GM19240 (cell line): ENCODE results near the gene EDNRB.
"Not testable (repeated sequence)": the region's sequence is repeated elsewhere in the genome, so short reads cannot be mapped to it uniquely, and the experiment has no call there.

Source experiments
- DNase-seq: peaks from one replicate; pipeline ENCODE4 v3.0.0; 2011; ENCODE audit warnings: low spot score; ENCODE audit not compliant: insufficient read length

The EDNRB gene

DNA sequence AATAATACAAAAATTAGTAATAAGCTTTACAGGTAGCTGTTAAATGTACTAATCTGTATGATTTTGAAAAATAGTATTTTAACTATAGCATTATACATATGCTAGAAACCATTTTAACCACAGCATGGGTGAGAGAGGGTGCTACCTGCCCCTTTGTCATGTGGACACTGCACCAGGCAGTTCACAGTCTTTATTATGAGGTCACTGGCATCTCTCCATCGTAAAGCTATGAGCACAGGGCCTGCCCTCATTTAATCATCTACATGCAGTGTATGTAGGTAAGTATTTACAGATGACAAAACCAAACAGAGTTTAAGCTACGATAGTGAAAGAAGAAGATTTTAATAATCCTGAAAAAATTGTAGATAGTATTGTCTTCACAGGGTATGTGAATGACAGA is 21.7 kb downstream of the EDNRB start:
- DNase-seq: no peak

DNA sequence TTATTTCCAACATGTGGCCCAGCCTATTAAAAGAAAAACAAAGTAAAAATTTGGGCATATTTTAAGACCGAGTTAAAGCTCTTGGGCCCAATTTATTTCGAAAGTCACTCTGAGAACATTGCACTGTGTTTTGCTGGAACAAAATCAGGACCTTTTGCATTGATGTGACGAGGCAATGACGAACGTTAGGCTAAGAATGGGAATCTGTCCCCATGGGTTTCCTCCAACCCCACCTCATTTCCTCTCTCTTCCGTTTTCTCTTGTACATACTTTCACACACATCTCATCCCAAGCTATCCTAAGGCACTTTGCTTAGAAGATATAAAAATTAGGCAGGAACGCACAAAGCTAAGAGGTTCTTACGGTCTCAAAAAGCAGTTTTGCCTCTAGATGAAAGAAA is 22.1 kb downstream of the EDNRB start:
- DNase-seq: no peak

DNA sequence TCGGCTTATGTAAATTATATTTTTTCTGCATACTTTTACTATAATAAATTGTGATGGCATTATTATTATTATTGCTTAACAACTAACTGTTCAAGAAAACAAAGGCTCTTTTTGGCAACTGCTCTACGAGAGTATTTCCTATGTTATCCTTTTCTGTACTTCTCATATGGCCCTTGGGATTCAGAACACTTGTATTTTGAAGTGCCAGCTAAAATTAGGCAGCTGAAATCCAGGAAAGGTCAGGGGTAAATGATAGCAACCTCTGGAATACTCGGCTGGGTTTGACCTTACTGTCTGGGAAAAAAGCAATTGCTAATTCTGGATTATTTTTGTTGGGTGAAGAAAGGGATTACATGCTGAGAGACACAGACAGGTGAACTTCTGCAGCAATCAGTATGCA is 23.9 kb downstream of the EDNRB start:
- no peak for DNase-seq

DNA sequence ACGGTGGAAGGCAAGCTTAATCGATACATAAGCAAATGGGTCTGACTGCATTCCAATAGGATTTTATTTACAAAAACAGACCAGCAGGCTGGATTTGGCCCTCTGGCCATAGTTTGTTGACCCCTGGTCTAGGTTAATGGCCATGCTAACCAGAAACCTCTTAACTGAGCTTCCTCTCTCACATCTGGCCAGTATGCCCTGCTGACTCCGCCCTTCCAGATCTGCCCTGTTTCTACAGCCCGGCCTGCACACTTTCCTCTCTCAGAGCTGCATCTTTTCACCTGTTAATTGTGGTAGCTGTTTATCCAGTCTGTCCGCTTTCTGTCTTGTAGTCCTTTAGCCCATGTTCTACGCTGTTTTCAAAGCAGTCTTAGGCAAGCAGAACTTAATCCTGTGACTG is 25.6 kb downstream of the EDNRB start:
- DNase-seq: no peak

DNA sequence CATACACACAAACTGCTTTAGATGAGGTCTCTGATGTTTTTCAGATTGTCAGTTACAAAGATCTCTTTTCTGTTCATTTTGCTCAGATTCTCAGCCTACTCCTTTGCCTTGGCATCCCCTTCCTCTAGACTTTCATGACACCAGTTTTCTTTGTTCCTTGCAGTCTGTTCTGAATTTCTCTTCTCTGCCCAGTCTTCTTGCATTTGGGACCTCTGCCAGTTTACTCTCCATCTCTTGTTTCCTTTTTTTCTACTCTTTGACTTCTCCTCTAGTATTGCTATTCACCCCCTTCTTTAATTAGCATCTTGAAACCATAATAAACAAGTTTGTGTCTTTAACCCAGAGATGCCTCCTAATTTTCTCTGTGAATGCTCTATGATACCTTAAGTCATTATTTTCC is 26.1 kb downstream of the EDNRB start:
- no peak for DNase-seq

DNA sequence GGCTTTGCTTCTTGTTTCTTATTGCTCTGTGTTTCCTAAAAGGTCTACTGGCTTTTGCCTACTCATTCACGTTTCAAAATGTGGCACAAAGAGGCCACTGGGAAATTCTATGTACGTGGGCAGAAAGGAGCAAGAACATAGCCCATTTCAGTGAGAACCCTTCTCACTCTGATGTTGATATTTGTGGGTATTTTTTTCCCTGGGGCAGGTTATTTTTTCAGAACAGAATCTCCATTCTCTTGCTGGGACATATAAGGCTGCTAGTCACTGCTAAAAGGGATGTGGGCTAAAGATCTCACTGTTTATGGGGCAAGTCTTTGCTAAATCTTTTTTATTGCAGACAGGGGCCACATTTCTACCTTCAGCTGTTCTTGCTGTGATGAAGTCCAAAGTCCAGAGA is 27.1 kb downstream of the EDNRB start:
- DNase-seq: no peak

DNA sequence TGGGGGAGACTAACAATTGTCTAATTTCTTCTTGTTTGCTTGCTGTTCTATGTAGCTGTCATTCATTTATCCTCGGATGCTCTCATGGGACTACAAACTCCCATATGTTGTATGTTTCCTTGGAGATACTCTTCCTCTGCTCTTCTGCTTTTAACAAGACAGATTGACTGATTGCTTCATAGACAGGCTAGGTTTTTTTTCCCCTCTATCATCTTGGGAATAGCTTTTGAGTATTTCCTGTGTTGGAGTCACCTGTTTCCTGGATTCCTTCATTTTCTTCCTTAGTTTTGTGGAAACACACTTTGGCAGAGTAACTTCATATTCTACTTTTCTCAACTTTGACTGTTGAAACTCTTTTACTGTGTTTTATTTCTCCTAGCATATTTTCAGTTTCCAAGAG is 27.6 kb downstream of the EDNRB start:
- DNase-seq: no peak

DNA sequence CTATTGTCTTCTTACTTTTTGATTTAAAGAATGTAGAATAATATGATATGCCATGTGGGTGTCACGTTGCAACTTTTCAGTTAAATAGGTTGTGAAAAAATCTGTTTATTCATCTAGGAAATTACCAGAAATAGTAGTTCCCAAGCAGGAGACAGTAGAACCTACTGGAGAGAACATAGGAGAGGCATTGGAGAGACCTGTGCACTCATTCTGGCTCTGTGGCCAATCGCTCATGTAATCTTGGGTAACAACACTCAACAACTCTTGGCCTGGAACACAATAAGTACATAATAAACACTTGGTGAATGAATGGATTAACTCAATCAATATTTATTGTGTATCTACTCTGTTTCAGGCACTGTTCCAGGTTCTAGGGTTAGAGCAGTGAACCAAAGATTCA is 35.3 kb downstream of the EDNRB start:
- no peak for DNase-seq

DNA sequence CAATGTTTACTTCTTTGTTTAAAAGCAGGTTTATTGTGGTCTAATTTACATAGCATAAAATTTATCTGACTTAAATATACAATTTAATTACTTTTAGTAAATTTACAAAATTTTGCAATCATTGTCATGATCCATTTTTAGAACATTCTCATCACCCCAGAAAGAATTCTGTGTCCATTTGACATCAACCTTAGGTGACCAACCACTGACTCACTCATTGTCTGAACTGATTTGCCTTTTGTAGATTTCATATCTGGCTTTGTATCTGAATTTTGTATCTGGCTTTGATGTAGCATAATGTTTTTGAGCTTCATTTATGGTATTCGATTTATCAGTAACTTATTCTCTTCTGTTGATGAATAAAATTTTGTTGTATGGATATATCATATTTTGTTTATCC is 40.4 kb downstream of the EDNRB start:
- no peak for DNase-seq

DNA sequence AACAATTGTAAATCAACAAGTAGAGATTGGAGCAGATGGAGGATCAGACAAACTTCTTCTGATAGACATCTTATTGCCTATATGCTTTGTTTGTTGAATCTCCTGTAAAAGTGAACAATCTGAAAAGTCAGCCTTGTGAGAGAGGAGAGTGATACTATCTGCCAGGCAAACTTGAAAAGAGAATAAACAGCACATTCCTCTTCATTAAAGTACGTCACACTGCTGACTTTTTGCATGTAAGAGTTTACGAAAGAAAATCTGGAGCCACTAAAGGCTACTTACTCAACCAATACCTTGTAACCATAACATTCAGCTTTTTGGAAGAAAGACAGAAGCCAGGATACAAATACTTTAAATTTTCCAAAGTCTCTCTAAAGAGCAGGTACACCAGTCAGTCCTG is 42.5 kb downstream of the EDNRB start:
- no peak for DNase-seq

DNA sequence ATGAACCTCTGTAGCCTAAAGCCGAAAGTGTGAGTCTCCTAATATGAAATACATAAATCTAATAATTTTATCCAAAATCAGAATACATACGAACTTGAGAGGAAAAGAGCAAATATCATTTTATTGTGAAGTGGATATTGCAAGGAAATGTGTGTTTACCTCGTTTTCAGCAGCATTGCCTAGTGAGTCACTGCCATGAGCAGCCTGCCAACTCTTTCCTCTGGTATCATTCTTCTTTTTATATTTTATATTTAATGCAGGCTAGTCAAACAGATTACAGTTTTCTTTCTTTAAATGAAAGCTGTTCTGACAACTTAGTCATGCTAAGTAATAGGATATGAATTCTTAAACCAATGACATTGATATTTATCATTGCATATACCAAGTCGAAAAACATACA is 44.2 kb downstream of the EDNRB start:
- no peak for DNase-seq

DNA sequence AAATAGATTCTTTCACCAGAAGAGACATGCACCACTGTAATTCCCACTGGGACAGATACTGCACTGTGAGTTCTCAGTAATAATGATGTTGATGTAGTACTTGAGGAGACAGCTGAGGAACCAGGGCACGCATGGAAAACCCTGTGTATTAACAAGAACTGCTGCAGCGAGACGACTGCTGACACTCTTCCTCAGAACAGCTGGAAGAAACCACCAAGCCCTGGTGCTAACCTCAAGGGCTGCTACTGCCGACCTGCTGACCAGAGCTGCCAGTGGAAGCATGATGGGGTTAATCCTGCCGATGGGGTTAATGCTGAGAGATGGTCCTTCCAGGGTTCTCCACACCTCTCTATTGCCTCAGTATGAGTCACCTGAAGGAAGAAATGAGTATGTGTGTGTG is 45.6 kb downstream of the EDNRB start:
- no peak for DNase-seq

DNA sequence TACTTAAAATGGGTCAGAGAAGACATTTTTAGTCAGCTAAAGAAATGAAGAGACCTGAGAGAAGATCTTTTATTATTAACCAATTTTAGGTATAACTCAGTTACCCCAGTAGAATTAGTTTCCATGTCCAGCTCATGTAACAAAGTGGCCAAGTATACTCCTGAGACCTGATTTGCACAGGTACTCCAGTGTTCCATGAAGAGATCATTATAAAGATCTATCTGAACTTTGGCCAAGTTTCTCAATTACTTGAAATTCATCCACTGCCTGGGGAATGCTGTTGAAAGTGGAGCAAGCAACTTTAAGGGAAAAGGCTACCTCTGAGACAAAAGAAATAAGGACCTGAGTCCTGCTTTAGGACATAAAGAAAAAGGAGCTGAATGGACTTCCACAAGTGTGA is 47.0 kb downstream of the EDNRB start:
- DNase-seq: no peak

DNA sequence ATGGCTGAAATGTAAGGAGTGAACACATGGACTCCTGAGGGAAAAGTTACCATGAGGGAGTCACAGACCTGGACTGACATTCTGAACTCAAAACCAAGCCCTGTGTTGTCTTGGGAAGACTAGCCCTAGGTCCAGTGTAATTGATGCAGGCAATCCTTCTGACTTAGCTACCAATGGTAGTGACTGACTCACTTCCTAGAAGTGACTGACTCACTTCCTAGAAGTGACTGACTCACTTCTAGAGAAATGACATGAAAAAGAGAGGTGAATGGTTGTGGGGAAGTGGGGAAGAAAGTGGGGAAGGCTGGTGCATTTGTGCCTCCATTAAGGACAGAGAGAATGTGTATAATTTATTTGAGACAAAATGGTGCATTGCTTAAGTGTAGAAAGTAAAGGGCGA is 49.9 kb downstream of the EDNRB start:
- DNase-seq: no peak

DNA sequence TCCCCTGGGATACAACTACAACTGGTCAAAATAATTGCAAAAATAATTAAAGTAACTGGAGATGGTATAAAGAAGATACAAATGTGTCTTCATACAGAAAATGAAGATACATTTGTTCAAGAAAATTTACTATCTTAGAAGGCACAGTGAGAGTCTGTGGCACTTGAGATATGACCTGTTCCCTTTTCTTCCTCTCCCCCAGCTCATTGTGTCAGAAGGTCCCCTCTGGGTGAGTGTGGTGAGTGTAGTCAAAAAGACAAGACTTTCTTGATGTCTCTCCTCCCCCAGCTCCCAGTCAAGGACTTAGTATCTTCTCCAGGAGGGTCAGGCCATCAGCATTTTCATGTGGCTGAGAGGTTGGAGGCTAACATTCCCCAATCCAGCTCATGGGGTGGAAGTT is 51.7 kb downstream of the EDNRB start:
- DNase-seq: no peak

DNA sequence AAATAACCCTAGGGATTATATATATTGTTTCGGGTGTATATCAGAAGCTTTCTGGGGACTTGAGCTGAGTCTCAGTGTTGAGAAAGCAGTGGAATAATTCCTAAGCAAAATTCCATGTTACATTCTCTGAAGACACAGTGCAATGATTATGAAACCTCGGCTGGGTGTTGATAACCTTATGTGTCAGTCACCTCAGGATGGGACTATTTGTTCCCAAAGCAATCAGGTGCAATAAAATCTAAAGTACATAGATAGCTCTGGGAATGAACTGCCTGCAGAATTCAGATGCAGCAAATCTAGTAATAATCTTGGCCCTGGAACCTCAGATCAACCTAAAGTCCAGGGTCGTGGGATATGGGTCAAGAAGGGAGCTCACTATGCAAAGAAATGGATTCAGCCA is 53.0 kb downstream of the EDNRB start:
- no peak for DNase-seq

DNA sequence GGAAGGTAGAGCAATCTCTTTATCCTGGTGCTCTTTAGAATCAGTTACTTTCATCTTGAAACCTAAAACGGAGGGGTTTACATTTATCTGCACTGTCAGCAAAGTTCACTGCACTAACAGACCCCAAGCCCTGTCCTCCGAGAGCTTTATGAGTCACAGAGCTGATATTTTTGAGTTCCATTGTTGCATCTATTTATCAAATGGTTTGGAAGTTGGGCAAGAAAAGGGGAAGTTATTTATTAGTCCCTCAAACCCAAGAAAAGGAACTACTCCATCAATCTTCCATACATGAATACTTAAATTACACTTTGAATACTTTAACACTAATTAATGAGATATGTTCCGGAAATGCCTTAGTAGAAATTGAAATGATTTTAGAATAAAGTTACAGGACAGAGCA is 55.5 kb downstream of the EDNRB start:
- no peak for DNase-seq

DNA sequence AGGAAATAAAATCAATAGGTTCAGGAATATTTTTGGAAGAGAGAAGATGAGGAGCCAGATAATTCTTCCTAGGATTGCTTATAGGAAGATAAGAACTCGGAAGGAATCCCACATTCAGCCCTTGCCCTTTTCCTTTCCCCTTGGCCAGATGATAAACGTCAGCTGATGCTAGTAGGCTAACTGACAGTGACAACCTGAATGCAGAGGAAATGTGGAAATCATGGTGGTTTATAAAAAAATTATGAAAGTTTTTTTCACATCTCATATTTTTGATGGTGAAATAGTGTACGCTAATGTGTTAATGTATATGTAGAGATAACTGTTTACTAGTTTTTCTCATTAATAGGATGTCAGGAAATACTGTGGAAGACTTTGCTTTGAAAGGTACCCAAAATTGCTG is 56.9 kb downstream of the EDNRB start:
- no peak for DNase-seq

DNA sequence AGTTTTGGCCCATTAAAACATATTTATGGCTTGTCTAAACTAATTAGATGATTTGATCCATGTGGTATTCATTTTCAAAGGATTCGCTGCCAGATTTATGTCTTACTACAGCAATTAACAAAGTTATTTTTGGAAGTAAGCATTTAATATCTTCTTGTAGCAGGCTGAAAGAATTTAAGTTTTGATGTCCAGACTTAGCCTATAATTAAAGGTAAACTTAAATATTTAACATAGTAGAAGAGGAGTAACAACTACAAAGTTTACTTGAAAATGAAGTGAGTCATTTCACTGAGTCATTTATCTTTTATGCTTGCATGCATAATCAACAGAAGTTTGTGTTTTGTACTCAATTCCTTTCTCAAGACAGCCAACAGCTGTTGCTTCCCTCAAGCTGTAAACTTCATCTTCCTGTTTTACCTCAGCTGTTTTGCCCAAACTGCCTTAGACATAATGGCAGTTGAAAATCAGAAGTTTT is 58.1 kb downstream of the EDNRB start:
- no peak for DNase-seq

DNA sequence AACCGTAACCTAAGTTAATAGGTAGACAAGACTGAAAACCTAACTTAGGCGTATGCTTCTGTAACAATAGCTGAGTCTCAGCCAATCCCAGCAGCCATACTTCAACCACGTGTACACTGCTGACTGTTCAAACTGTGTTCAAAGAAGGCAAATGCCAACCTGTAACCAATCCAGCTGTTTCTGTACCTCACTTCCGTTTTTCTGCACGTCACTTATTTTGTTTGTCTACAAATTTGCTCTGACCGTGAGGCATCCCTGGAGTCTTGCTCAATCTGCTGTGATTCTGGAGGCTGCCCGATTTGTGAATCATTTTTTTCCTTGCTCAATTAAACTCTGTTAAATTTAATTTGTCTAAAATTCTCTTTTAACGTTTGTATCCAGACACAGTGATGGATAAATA is 59.2 kb downstream of the EDNRB start:
- DNase-seq: no peak

DNA sequence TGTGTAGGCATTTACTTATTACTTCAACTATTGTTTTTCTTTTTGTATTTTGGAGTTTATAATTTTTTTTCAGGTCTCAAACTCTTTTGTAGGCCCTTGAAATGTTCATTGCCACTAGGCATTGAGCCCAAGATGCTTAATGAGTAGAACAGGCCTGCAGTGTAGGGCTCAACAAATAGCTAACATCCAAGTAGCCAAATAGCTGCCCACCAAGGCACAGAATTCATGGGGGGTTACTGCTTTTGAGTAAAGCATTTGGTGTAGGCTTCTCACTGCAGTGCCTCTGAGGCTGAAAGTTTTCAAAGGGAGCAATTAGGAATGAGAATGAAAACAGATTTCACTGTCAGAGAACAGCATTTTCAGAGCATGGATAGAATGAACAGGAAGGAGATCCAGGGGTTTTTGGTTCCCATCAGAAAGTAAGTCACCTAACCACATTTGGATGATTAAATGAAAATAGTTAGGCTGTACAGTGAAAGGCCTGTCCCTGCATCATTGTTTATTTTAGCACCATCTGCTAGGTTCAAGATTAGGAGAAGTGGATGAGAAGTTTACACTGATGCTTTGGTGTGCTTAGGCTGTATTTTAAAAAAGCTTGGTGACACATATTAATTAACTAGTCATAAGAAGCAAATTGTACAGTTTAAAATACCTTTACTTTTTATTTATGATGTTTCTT is 61.0 kb downstream of the EDNRB start:
- no peak for DNase-seq

DNA sequence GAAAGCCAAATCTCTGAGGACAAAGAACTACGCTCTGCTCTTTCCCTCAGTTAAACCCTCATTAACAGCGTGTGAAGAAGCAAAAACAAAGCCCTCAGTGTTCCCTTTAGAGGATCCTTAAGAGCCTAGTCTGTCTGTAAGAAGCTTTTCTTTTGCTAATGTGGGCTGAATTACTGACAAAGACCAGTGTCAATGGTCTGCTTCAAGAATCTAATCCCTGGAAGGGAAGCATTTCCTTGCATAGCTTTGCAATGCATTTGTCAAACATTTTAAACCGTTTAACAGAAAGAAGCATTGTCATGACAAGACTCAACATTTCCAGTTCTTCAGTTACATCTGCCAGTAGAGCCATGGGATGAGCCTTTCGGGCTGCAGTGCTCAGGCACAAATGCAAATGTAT is 64.9 kb downstream of the EDNRB start:
- DNase-seq: no peak

DNA sequence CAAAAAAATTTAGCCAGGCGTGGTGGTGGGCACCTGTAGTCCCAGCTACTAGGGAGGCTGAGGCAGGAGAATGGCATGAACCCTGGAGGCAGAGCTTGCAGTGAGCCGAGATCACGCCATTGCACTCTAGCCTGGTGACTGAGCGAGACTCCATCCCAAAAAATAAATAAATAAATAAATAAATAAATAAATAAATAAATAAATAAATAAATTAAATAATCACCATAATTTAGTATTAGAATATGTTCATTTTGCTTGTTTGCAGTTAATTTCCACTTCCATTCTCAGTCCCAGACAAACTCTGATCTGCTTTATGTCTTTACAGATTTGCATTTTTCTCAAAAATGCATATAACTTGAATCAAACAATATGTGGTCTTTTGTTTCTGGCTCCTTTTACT is 70.6 kb downstream of the EDNRB start:
- not testable (repeated sequence) for DNase-seq

DNA sequence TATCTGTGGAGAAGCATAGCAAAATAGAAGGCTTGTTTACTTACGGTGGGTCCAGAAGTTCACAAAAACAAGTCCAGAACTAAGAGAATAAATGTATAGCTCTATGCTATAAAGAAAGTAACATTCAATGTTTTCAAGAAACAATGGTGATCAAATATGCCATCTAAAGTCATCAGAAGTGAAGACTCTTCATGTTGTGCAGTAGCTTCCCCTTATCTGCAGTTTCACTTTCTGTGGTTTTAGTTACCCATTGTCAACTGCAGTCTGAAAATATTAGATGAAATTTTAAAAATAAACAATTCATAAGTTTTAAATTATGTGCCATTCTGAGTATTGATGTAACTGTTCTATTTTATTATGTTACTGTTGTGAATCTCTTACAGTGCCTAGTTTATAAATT is 72.5 kb downstream of the EDNRB start:
- DNase-seq: no peak
